GM10248 (cell line): ENCODE results near the gene PARVB.

Experiments
- CTCF ChIA-PET: fragments of 300-600 bp; sonication (Branson Sonifier 250); formaldehyde crosslinking; extraction: SDS; loops from one replicate; lab custom pipeline; 2021; ENCODE audit warnings: antibody characterized with exemption; lab: Yijun Ruan, JAX
- POLR2A ChIA-PET: fragments of 350-650 bp; sonication (Branson Sonifier 250); formaldehyde crosslinking; extraction: SDS; loops from one replicate; lab custom pipeline; 2020; ENCODE audit warnings: antibody characterized with exemption; lab: Yijun Ruan, JAX
- DNase-seq: peaks from one replicate; pipeline ENCODE4 v3.0.0; 2012; ENCODE audit errors: extremely low spot score
- CTCF ChIP-seq: IDR thresholded peaks from 2 replicates; pipeline ENCODE4 v1.5.1; 2012; ENCODE audit warnings: mild to moderate bottlenecking, low read depth; ENCODE audit errors: extremely low read depth, missing control alignments, control extremely low read depth

PARVB gene

GRCh38 chr22:44136112-44136511 is 112.0 kb downstream of the PARVB start:
- ChIA-PET POLR2A (interaction anchor here (0.6 kb wide), 1 partner anchor 348 kb away, joined by 7 read pairs; no protein-coding TSS in a partner anchor), CTCF (no interaction called here)
- no peak for TF ChIP-seq CTCF
- no peak for DNase-seq

- TF ChIP-seq CTCF: no peak
- POLR2A ChIA-PET: no interaction called here
- CTCF ChIA-PET: no interaction called here
- DNase-seq: no peak
Measured at GRCh38 chr22:44136786-44137185, 112.7 kb downstream of the PARVB start.

GRCh38 chr22:44137415-44137814 is 113.3 kb downstream of the PARVB start:
- POLR2A ChIA-PET: no interaction called here
- CTCF ChIA-PET: no interaction called here
- TF ChIP-seq CTCF: no peak
- no peak for DNase-seq

DNA sequence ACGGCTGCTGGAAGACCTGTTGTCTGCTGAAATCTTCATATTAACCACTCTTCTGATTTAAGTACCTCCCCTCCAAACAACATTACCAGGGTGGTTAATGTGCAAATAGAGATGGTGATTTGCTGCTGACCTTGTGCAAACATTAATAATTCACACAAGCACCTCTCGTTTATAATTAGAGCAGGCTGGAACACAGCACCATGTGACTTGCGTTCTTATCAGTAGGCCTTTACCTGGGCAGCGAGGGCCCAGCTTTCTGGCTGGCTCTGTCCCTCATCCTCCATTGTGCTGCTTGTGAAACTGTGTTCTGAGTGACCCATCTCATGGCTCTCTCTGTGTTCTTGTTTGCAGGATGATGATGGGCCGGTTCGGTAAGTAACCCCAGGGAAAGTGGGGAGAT is 115.7 kb downstream of the PARVB start:
- ChIA-PET POLR2A (no interaction called here), CTCF (interaction anchor here (1.0 kb wide), 1 partner anchor 147 kb away, joined by 4 read pairs; no protein-coding TSS in a partner anchor)
- no peak for TF ChIP-seq CTCF
- no peak for DNase-seq

DNA sequence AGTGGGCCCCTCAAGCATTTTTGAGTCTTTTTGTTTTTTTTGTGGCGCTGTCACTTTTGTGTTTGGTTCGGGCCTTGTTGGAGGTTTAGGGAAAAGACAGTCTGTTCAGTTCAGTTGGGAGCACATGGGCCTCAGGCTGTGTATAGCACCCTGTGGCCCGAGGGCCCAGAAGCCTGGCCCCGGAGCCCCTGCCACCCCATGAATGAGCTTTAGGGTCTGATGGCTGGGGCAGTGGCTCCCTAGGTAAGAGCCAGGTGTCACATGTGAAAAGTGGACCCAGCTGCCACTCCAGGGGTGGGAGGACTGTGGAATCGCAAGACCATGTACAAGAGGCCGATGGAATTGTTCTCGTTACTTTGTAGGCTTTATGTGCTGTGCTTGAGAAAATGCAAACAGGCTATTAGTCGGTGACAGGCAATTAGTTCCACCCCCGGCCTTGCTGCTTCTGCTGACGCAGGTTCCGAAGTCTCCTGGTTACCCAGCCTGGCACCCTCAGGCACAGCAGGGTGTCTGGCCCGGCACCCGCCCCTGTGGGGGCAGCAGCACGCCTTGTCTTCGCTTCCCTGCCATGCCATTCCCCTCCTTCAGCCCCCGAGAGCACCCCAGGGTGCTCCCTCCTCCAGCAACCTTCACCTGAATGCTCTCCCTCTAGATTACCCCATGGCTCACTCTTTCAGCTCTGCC is 118.5 kb downstream of the PARVB start:
- no peak for DNase-seq
- ChIA-PET POLR2A (no interaction called here), CTCF (interaction anchor here (1.5 kb wide), 1 partner anchor 149 kb away, joined by 3 read pairs; no protein-coding TSS in a partner anchor)
- TF ChIP-seq CTCF: no peak

- no peak for TF ChIP-seq CTCF
- POLR2A ChIA-PET: no interaction called here
- no peak for DNase-seq
- CTCF ChIA-PET: interaction anchor here (1.5 kb wide), 1 partner anchor 150 kb away, joined by 3 read pairs; no protein-coding TSS in a partner anchor
Measured at GRCh38 chr22:44143105-44143474, 119.0 kb downstream of the PARVB start.
